NCI-H526 (cell line): ENCODE data around the gene VAMP3.

Source experiments
- DNase-seq, 2 experiments: peaks; one replicate each; lab custom pipeline; 2025; lab: John Stamatoyannopoulos, UW

The VAMP3 gene

GRCh38 chr1:7770997-7771822 lies at the start of gene VAMP3:
TSS of gene VAMP3 (plus strand) at chr1:7771296. CDS start at chr1:7771384, 88 bp downstream.
- DNase-seq = peak; percentile 19 to 82

GRCh38 chr1:7721940-7722669 lies 49.0 kb upstream of the VAMP3 start:
- DNase-seq = no peak

- DNase-seq = no peak
Observed at GRCh38 chr1:7722670-7723012, 48.5 kb upstream of the VAMP3 start.

- no peak for DNase-seq
Observed at GRCh38 chr1:7726623-7727022, 44.5 kb upstream of the VAMP3 start.

- DNase-seq = peak in 1 of 2 experiments; percentile 11
Observed at GRCh38 chr1:7727809-7728471, 43.2 kb upstream of the VAMP3 start.

GRCh38 chr1:7729761-7730160 lies 41.3 kb upstream of the VAMP3 start:
- no peak for DNase-seq

GRCh38 chr1:7732331-7732730 lies 38.8 kb upstream of the VAMP3 start:
- DNase-seq = no peak

- DNase-seq = no peak
Observed at GRCh38 chr1:7733276-7733675, 37.8 kb upstream of the VAMP3 start.

- no peak for DNase-seq
Observed at GRCh38 chr1:7738044-7738443, 33.1 kb upstream of the VAMP3 start.

GRCh38 chr1:7743346-7743745 lies 27.8 kb upstream of the VAMP3 start:
- DNase-seq = no peak

- DNase-seq = no peak
Observed at GRCh38 chr1:7744882-7745281, 26.2 kb upstream of the VAMP3 start.

- no peak for DNase-seq
Observed at GRCh38 chr1:7745783-7746182, 25.3 kb upstream of the VAMP3 start.

GRCh38 chr1:7747605-7748004 lies 23.5 kb upstream of the VAMP3 start:
- DNase-seq = no peak

GRCh38 chr1:7749126-7749525 lies 22.0 kb upstream of the VAMP3 start:
- DNase-seq = no peak

- DNase-seq = no peak
Observed at GRCh38 chr1:7751174-7751573, 19.9 kb upstream of the VAMP3 start.

- DNase-seq = peak; percentile 41 to 72
Observed at GRCh38 chr1:7752512-7753417, 18.3 kb upstream of the VAMP3 start.

GRCh38 chr1:7753641-7754040 lies 17.5 kb upstream of the VAMP3 start:
- DNase-seq = no peak

GRCh38 chr1:7754234-7754633 lies 16.9 kb upstream of the VAMP3 start:
- DNase-seq = no peak

GRCh38 chr1:7755448-7755847 lies 15.6 kb upstream of the VAMP3 start:
- DNase-seq = peak in 1 of 2 experiments; percentile 17

GRCh38 chr1:7760245-7760644 lies 10.9 kb upstream of the VAMP3 start:
- no peak for DNase-seq

GRCh38 chr1:7761103-7761502 lies 10.0 kb upstream of the VAMP3 start:
- no peak for DNase-seq

- no peak for DNase-seq
Observed at GRCh38 chr1:7767176-7767575, 3.9 kb upstream of the VAMP3 start.
